ENCODE results near the gene DNAH14. TPM values are rescaled to one million over a fixed set of nuclear protein-coding genes. Genes with fewer than 3 reads are reported as not detected.

The DNAH14 gene
- total RNA-seq, 1 experiment from 2014 or later: 33.2 TPM

- Histone ChIP-seq H3K4me1 (ENCODE audit: control insufficient read depth in 1 of 2, insufficient read depth in 2 of 2, low read length in 2 of 2) (peaks cover 4 to 12% of the 10 kb centered on the region in 2 experiments; a peak in 3 of 4 replicates), H3K9ac (ENCODE audit: low read length) (no peak overlapping the region), H4K20me1 (ENCODE audit: insufficient read depth) (no peaks in the 10 kb centered on the region), H3K27ac (ENCODE audit: low read depth, low read length) (no peak overlapping the region), H3K4me2 (ENCODE audit: low read length) (no peak overlapping the region), H3K9me3 (ENCODE audit: control insufficient read depth in 1 of 2, insufficient read depth in 1 of 2, low read depth in 1 of 2, low read length in 2 of 2) (no peaks in the 10 kb centered on the region), H2AFZ (ENCODE audit: low read depth, low read length, poor library complexity, severe bottlenecking) (no peak overlapping the region), H3K4me3 (replicated peaks in 1 of 2; ENCODE audit: low read depth in 1 of 2, low read length in 2 of 2) (no peak overlapping the region), H3K36me3 (ENCODE audit: control insufficient read depth in 1 of 2, insufficient read depth in 2 of 2, low read length in 2 of 2) (no peaks in the 10 kb centered on the region), H3K27me3 (ENCODE audit: insufficient read depth, low read length) (no peaks in the 10 kb centered on the region), H3K9me2 (ENCODE audit: insufficient read depth) (no peaks in the 10 kb centered on the region), H3K79me2 (ENCODE audit: insufficient read depth, low read length) (no peaks in the 10 kb centered on the region)
- DNase-seq (ENCODE audit: low read depth, low spot score) (no peak), ATAC-seq (no peak)
- BruUV-seq (replicated peaks): no TSS peak
- intact Hi-C loops (cut with micrococcal nuclease): no loop called here
- TF ChIP-seq TCF7L2 (IDR thresholded peaks at IDR 0.05; ENCODE audit: borderline replicate concordance, extremely low read depth, insufficient read depth, insufficient read length) (no peak), EGR1 (IDR thresholded peaks at IDR 0.05; ENCODE audit: low read depth) (no peak), EZH2 (IDR thresholded peaks at IDR 0.05) (no peak), SP1 (IDR thresholded peaks at IDR 0.05; ENCODE audit: low read depth) (no peak), ATF3 (IDR thresholded peaks at IDR 0.05) (no peak), ELF1 (IDR thresholded peaks at IDR 0.05; ENCODE audit: borderline replicate concordance, low read depth) (no peak), ZBTB33 (IDR thresholded peaks at IDR 0.05; ENCODE audit: extremely low read depth, insufficient replicate concordance, low read length) (no peak), CBX3 (IDR thresholded peaks at IDR 0.05; ENCODE audit: low read depth) (no peak), CTCF (IDR thresholded peaks at IDR 0.05 in 2 of 3, conservative IDR thresholded peaks at IDR 0.05 in 1 of 3; ENCODE audit: borderline replicate concordance in 1 of 3, insufficient read depth in 1 of 3, low read depth in 2 of 3, low read length in 2 of 3) (no peak), FOSL1 (IDR thresholded peaks at IDR 0.05; ENCODE audit: low read depth) (no peak), ZNF274 (IDR thresholded peaks at IDR 0.05; ENCODE audit: low read depth, low read length) (no peak)
- ChIA-PET RAD21 (ENCODE audit: low non-redundant PET in 1 of 2, low total read pairs in 2 of 2, uncharacterized antibody in 2 of 2, unreplicated experiment in 2 of 2) (no interaction called here), CTCF (no interaction called here), POLR2A (no interaction called here)
These were observed 506.5 kb downstream of the DNAH14 start for GRCh38 chr1:225435957-225436392.
